ENCODE measurements around the gene OVOL1. TPM values are rescaled to one million over a fixed set of nuclear protein-coding genes. Genes with fewer than 3 reads are reported as not detected.

OVOL1 gene
- total and polyA plus RNA-seq, 2 of the 13 experiments (the other 11 are each of a cell fraction or from before 2014, with no cell fraction given): 0.01 TPM; not detected in 1

DNA sequence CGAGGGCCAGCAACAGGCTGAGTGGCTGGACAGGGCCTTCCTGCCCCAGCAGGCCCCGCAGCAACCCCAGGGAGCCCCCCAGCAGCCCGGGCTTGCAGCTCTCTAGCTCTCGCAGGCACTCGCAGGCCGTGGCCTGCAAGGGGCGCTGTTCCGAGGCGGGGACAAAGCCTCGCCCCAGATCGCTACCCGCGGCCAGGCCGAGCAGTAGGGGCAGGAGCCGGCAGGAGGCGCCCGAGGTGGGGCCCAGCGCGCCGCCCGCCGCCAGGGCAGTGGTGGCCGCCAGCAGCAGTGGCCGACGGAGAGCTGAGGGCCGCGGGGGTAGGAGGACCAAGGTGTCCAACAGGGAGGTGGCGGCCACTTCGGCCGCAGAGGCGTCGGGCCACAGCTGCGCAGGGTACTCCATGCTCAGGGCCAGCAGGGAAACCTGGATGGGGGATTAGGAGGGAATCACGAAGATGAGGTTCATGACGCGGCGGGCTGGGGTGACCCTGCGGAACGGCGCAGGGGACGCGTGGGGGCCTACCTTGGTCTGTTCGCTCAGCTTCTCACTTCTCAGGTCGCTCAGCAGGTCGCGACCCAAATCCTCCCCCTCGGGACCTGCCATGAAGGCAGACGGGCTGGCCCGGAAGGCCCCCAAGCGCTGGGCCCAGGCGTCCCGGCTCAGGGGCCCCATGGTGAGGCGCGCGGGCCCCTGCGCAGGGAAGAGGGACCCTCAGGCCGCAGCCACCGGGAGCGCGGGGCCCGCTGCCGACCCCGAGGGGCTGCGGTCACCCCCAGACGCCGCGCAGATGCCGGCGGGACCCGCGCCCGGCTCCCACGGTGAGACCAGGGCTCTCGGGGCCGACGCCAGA, 6.7 kb upstream of the OVOL1 start (continued):
- no peak for TF ChIP-seq ZEB1 (IDR thresholded peaks at IDR 0.05; ENCODE audit: insufficient replicate concordance, low read depth)
- TF ChIP-seq, protein P1, sequence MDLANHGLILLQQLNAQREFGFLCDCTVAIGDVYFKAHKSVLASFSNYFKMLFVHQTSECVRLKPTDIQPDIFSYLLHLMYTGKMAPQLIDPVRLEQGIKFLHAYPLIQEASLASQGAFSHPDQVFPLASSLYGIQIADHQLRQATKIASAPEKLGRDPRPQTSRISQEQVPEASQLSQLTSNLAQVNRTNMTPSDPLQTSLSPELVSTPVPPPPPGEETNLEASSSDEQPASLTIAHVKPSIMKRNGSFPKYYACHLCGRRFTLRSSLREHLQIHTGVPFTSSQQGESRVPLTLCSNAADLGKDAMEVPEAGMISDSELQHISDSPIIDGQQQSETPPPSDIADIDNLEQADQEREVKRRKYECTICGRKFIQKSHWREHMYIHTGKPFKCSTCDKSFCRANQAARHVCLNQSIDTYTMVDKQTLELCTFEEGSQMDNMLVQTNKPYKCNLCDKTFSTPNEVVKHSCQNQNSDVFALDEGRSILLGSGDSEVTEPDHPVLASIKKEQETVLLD (CRISPR knock-in tag; IDR thresholded peaks at IDR 0.05; ENCODE audit: low read depth): no peak
- TF ChIP-seq MYC (CRISPR knock-in tag; IDR thresholded peaks at IDR 0.05; ENCODE audit: borderline replicate concordance): peak; percentile 55; the same call in 1 of the 2 replicates
- TF ChIP-seq, protein P2, sequence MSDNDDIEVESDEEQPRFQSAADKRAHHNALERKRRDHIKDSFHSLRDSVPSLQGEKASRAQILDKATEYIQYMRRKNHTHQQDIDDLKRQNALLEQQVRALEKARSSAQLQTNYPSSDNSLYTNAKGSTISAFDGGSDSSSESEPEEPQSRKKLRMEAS (IDR thresholded peaks at IDR 0.05): peak; percentile 51; the same call in 1 of the 2 replicates
- no peak for TF ChIP-seq ZNF746 (CRISPR knock-in tag; IDR thresholded peaks at IDR 0.05)
- TF ChIP-seq ZNF687 (CRISPR knock-in tag; IDR thresholded peaks at IDR 0.05): peak; percentile 82
- no peak for TF ChIP-seq NFE2 (CRISPR knock-in tag; IDR thresholded peaks at IDR 0.05)
- peak; percentile 37; the same call in 1 of the 2 replicates for TF ChIP-seq ZKSCAN8 (CRISPR knock-in tag; IDR thresholded peaks at IDR 0.05; ENCODE audit: borderline replicate concordance)
- peak; percentile 78 for TF ChIP-seq UBTF (CRISPR knock-in tag; IDR thresholded peaks at IDR 0.05)
- TF ChIP-seq, protein P3, sequence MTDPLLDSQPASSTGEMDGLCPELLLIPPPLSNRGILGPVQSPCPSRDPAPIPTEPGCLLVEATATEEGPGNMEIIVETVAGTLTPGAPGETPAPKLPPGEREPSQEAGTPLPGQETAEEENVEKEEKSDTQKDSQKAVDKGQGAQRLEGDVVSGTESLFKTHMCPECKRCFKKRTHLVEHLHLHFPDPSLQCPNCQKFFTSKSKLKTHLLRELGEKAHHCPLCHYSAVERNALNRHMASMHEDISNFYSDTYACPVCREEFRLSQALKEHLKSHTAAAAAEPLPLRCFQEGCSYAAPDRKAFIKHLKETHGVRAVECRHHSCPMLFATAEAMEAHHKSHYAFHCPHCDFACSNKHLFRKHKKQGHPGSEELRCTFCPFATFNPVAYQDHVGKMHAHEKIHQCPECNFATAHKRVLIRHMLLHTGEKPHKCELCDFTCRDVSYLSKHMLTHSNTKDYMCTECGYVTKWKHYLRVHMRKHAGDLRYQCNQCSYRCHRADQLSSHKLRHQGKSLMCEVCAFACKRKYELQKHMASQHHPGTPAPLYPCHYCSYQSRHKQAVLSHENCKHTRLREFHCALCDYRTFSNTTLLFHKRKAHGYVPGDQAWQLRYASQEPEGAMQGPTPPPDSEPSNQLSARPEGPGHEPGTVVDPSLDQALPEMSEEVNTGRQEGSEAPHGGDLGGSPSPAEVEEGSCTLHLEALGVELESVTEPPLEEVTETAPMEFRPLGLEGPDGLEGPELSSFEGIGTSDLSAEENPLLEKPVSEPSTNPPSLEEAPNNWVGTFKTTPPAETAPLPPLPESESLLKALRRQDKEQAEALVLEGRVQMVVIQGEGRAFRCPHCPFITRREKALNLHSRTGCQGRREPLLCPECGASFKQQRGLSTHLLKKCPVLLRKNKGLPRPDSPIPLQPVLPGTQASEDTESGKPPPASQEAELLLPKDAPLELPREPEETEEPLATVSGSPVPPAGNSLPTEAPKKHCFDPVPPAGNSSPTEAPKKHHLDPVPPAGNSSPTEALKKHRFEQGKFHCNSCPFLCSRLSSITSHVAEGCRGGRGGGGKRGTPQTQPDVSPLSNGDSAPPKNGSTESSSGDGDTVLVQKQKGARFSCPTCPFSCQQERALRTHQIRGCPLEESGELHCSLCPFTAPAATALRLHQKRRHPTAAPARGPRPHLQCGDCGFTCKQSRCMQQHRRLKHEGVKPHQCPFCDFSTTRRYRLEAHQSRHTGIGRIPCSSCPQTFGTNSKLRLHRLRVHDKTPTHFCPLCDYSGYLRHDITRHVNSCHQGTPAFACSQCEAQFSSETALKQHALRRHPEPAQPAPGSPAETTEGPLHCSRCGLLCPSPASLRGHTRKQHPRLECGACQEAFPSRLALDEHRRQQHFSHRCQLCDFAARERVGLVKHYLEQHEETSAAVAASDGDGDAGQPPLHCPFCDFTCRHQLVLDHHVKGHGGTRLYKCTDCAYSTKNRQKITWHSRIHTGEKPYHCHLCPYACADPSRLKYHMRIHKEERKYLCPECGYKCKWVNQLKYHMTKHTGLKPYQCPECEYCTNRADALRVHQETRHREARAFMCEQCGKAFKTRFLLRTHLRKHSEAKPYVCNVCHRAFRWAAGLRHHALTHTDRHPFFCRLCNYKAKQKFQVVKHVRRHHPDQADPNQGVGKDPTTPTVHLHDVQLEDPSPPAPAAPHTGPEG (CRISPR knock-in tag; IDR thresholded peaks at IDR 0.05): no peak

Measured in HepG2 (cell line).